Activated naive CD4-positive, alpha-beta T cell (primary cell): Measurements from ENCODE around the gene BAIAP2L2.
"Not testable (repeated sequence)": the region's sequence is repeated elsewhere in the genome, so short reads cannot be mapped to it uniquely, and the experiment has no call there.

Source experiments
- DNase-seq, 4 experiments: peaks; one replicate each; lab custom pipeline; 2025; lab: John Stamatoyannopoulos, UW

Gene BAIAP2L2

GRCh38 chr22:38110008-38110862 lies at the start of gene BAIAP2L2:
BAIAP2L2 (minus strand) TSS chr22:38110684; CDS start chr22:38110525, 159 bp downstream.
- DNase-seq: no peak

GRCh38 chr22:38155703-38156102 lies 45.2 kb upstream of the BAIAP2L2 start:
- no peak for DNase-seq

- not testable (repeated sequence) for DNase-seq
These were observed 44.1 kb upstream of the BAIAP2L2 start for GRCh38 chr22:38154563-38154915.

GRCh38 chr22:38153821-38154562 lies 43.5 kb upstream of the BAIAP2L2 start:
- no peak for DNase-seq

- DNase-seq: no peak
These were observed 40.6 kb upstream of the BAIAP2L2 start for GRCh38 chr22:38151126-38151500.

DNA sequence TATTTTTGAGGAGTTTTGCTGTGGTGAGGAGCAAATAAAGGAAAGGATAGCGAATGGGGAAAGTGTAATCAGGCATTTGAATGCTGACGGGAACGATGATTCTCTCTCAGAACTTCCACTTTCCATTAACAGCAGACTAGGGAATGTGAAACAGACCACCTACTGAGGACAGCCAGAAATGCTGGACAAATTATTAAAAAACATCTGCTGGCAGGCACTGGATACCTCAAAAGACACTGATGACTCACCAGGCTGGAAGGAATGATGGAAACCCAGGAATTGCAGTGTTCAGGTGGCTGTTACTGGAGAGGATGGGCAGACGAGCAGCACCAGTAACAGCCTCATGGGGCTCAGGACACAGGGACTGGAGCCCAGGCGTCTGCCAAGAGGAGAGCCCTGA lies 37.8 kb upstream of the BAIAP2L2 start:
- DNase-seq: no peak

- DNase-seq: not testable (repeated sequence)
These were observed 35.7 kb upstream of the BAIAP2L2 start for GRCh38 chr22:38146166-38146565.

- no peak for DNase-seq
These were observed 33.5 kb upstream of the BAIAP2L2 start for GRCh38 chr22:38144025-38144405.

DNA sequence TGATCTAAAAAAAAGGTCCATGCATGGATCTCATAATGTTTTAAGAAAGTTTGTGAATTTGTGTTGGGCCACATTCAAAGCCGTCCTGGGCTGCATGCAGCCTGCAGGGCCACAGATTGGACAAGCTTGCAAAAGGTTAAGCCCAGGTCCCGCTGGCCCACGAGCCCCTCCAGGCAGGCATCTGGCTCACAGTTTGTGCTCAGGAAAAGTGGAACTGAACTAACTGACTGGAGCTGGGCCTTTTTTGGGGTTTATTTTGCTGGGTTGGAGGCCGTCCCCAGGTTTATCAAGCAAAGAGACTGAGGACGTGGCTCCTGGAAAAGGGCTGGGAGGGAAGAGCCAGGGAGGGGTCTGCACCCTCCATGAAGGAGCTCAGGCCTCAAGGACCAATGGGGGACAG lies 32.1 kb upstream of the BAIAP2L2 start:
- no peak for DNase-seq

- DNase-seq: no peak
These were observed 30.9 kb upstream of the BAIAP2L2 start for GRCh38 chr22:38141217-38141973.

DNA sequence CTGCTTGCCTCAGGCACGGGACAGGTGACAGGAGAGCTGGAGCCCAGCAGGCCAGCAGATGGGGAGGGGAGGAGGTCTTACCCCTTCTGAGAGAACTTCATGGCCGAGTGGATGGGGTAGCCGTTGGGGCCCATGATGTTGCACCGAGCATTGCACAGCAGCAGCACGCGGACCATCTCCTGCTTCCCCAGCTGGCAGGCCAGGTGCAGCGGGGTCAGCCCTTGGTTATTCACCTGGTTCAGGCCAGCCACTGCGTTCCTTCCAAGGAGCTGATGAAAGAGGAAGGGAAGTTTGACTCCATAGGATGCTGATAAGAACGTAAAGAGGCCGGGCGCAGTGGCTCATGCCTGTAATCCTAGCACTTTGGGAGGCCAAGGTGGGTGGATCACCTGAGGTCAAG lies 29.4 kb upstream of the BAIAP2L2 start:
- DNase-seq: no peak

- DNase-seq: no peak
These were observed 28.5 kb upstream of the BAIAP2L2 start for GRCh38 chr22:38138961-38139360.

GRCh38 chr22:38137876-38138687 lies 27.6 kb upstream of the BAIAP2L2 start:
- no peak for DNase-seq

DNA sequence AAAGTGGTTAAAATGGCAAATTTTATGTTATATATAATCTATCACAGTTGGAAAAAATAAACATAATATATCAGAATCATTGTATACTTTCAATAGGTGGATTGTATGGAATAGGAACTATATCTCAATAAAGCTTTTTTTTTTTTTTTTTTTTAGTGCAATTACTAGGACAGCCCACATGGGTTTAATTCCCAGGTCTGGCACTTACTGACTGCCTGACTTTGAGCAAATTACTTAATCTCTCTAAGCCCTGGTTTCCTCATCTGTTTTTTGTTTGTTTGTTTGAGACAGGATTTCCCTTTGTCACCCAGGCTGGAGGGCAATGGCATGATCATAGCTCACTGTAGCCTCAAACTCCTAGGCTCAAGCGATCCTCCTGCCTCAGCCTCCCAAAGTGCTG lies 26.1 kb upstream of the BAIAP2L2 start:
- DNase-seq: no peak

- no peak for DNase-seq
These were observed 24.7 kb upstream of the BAIAP2L2 start for GRCh38 chr22:38135133-38135706.

GRCh38 chr22:38133331-38133730 lies 22.8 kb upstream of the BAIAP2L2 start:
- DNase-seq: no peak

- no peak for DNase-seq
These were observed 22.3 kb upstream of the BAIAP2L2 start for GRCh38 chr22:38132794-38133193.

DNA sequence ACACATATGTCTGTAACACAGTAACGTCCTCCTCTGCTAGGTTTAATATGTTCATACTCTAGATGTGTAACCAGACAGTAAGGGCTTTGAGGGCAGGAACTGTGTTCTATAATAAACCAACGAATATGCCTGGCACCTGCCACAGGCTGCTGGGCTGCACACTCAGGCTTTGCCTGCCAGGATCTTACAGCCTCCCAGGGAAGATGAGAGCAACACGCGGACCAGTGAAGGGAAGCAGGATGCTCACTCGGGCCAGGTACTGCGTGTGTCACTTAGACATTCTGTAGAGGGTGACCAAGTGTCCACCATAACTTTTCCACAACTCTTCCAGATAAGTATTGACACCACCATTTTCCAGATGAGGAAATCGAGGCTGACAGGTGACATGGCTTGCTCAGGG lies 21.7 kb upstream of the BAIAP2L2 start:
- DNase-seq: no peak

GRCh38 chr22:38131399-38131798 lies 20.9 kb upstream of the BAIAP2L2 start:
- no peak for DNase-seq

DNA sequence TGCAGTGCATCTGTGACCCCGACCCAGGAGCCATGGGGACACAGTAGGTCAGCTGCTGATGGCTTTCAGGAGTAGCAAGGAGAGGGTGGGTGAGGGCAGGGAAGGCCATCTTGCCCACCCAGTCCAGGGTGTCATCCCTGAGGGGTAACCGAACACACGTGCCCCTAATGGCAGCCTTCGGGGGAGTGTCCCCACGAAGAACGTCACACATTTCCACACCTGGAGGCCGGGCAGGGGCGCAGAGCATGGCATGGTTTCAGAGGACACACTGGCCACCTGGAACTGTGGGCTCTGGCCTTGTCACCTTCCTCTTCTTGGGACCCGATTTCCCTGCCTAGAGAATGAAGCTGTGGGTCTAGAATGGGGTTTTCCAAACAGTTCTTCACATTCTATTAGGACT lies 19.4 kb upstream of the BAIAP2L2 start:
- DNase-seq: no peak

- no peak for DNase-seq
These were observed 18.5 kb upstream of the BAIAP2L2 start for GRCh38 chr22:38129021-38129420.
